ENCODE results near the gene EPHA8.

Gene EPHA8

GRCh38 chr1:22592919-22593790 is 29.9 kb downstream of the EPHA8 start:
- no peak for DNase-seq (ENCODE audit: low read depth)

DNA sequence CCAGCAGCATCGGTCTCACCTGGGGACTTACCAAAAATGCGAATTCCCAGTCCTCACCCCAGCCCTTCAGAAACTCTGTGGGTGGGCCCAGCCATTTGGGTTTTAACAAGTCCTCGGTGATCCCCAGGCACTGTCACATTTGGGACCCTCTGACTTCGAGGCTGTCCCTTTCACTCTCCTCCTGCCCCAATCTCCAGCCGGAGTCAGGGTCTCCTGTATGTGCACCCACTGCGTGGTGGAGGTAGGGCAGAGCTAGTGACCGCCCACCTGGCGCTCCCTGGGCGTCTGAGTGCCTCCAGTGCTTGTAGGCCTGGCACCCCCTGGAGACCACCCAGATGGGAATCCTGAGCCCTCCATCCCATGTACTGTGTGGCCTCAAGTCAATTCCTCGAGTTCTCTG is 31.1 kb downstream of the EPHA8 start:
- DNase-seq (ENCODE audit: low read depth), result no peak

- no peak for DNase-seq (ENCODE audit: low read depth)
Observed at GRCh38 chr1:22595108-22595507, 31.8 kb downstream of the EPHA8 start.

GRCh38 chr1:22597301-22597965 is 34.1 kb downstream of the EPHA8 start:
- no peak for DNase-seq (ENCODE audit: low read depth)

DNA sequence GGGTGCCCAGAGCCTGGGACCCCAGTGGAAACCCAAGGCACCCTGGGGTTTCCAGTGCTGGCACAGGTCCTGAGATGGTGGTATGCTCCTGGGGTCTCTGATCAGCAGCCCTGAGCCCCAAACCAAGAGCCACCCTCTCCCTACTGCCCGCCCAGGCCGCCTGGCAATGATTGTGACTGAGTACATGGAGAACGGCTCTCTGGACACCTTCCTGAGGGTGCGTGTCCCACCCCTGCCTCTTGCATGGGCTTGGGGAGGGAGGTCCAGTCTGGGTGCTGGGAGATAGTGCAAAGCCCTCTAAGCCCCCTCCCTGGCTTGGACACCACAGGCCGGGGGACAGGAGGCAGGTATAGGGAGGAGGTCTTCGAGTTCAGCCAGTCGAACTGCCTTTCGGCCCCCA is 34.7 kb downstream of the EPHA8 start:
- no peak for DNase-seq (ENCODE audit: low read depth)

DNA sequence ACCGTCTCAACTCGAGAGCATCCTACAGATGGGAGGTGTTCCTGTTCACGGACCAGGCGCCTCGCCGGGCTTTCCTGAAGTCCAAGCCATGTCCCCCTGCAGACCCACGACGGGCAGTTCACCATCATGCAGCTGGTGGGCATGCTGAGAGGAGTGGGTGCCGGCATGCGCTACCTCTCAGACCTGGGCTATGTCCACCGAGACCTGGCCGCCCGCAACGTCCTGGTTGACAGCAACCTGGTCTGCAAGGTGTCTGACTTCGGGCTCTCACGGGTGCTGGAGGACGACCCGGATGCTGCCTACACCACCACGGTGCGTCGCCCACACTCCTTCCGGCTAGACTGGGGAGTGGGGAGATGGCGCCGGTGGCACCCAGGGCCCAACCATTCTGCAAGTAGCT is 35.4 kb downstream of the EPHA8 start:
- DNase-seq (ENCODE audit: low read depth), result no peak

- DNase-seq (ENCODE audit: low read depth), result no peak
Observed at GRCh38 chr1:22600071-22600816, 37.0 kb downstream of the EPHA8 start.

- DNase-seq (ENCODE audit: low read depth), result no peak
Observed at GRCh38 chr1:22600817-22601605, 37.7 kb downstream of the EPHA8 start.

GRCh38 chr1:22601610-22602009 is 38.3 kb downstream of the EPHA8 start:
- DNase-seq (ENCODE audit: low read depth), result no peak

DNA sequence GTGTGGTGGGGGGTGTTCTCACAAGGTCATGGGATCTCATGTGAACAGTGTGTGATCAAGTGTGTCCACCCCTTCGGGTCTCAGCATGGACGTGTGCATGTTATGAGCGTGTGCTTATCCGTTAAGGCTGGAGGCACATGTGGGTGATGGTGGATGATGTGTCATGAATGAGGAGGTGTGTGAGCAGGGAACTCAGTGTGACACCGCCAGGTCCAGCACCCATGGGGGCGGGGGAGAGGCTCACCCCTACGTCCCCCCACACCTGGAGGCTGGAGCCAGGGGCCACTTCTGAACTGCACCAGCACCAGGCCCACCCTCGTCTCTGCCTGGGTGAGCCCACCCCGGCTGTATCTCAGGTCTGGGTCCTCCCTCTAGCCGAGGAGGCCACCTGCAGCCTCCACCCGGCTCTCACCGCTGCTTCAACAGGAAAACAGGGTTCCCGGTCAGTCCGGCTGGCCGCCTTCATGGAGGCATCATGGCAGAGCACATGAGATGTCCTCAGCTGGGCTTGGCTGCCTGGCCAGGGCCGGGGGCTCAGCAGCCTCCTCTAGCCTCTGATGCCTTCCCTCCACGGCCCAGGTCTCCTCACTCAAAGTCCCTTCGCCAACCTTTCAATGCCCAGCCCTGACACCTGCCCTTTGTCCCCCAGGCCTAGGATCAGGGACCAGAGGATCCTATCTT is 38.9 kb downstream of the EPHA8 start:
- no peak for DNase-seq (ENCODE audit: low read depth)

GRCh38 chr1:22606161-22606560 is 42.9 kb downstream of the EPHA8 start:
- DNase-seq (ENCODE audit: low read depth), result no peak

DNA sequence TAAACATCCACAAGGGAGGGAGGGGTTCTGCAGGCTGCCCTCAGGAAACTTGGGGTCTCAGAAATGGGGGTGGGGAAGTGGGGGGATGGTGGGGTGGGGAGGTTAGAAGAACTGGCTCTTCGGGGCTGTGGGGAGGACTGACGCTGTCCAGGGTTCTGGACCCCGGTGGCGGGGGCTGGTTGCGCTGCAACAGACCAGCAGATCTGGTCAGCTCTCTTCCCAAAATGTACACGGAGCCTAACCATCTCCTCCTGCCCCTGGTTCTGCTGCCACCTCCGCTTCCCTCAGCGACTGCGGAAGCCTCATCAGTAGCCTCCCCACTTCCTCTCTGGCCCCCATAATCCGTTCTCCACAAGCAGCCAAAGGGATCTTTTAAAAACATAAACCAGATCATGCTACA is 43.9 kb downstream of the EPHA8 start:
- DNase-seq (ENCODE audit: low read depth), result no peak

GRCh38 chr1:22608361-22608760 is 45.1 kb downstream of the EPHA8 start:
- no peak for DNase-seq (ENCODE audit: low read depth)

- DNase-seq (ENCODE audit: low read depth), result no peak
Observed at GRCh38 chr1:22609291-22609690, 46.0 kb downstream of the EPHA8 start.

GRCh38 chr1:22611530-22611947 is 48.2 kb downstream of the EPHA8 start:
- DNase-seq (ENCODE audit: low read depth), result no peak

- no peak for DNase-seq (ENCODE audit: low read depth)
Observed at GRCh38 chr1:22612671-22613571, 49.6 kb downstream of the EPHA8 start.

GRCh38 chr1:22613572-22613918 is 50.3 kb downstream of the EPHA8 start:
- DNase-seq (ENCODE audit: low read depth), result no peak

- DNase-seq (ENCODE audit: low read depth), result no peak
Observed at GRCh38 chr1:22613951-22614350, 50.7 kb downstream of the EPHA8 start.

DNA sequence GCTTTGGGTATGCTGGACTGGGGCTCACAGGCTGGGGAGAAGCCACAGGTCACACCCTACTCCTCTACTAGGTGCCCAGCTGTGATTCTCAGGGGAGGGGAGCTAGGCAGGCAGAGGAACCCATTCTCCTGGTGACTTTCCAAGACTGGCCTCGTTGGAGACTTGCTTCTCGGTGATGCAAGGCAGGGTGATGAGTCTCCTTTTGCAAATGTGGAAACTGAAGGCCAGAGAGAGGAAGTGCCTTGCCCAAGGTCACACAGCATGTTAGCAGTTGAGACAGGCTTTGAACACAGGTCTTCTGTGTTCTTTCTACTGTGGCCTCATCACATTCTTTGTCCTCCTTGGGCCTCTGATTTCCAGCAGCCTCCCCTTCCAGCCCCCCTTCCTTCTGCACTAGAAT is 52.6 kb downstream of the EPHA8 start:
- DNase-seq (ENCODE audit: low read depth), result no peak

DNA sequence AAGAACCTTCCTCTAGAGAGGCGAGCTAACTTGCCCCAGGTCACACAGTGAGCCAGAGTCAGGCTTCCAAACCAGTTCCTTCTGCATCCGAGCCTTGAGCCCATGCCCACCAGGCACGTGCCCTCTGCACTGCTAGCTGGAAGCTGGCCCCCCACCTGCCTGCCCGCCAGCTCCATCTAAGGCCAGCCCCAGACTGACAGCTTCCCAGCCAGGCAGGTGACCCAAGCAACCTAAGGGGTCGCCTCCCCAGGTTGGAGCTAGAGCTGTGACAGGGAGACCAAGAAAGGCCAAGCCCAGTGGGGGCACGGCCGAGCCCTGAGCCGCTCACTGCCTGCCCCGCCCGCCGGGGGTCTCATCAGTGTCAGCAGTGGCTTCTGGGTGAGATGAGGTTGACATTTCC is 53.3 kb downstream of the EPHA8 start:
- DNase-seq (ENCODE audit: low read depth), result no peak

- no peak for DNase-seq (ENCODE audit: low read depth)
Observed at GRCh38 chr1:22618056-22618455, 54.8 kb downstream of the EPHA8 start.
